GM18505 (cell line): ENCODE results near the gene SMARCA4.
"Not testable (repeated sequence)": the region's sequence is repeated elsewhere in the genome, so short reads cannot be mapped to it uniquely, and the experiment has no call there.

ENCODE experiments used
- ATAC-seq: cut with Tn5 transposase; IDR thresholded peaks from one replicate; pipeline ENCODE4 v1.9.1; 2021; ENCODE audit not compliant: unreplicated experiment
- POLR2A ChIP-seq: IDR thresholded peaks from 4 replicates; pipeline ENCODE4 v1.6.1; 2011; ENCODE audit warnings: borderline replicate concordance; ENCODE audit not compliant: insufficient read depth, insufficient read length; ENCODE audit errors: extremely low read depth

The SMARCA4 gene

GRCh38 chr19:11058246-11059030 lies 97.6 kb downstream of the SMARCA4 start:
- TF ChIP-seq POLR2A: no peak
- no peak for ATAC-seq

GRCh38 chr19:11059511-11060358 lies 98.9 kb downstream of the SMARCA4 start:
- no peak for TF ChIP-seq POLR2A

GRCh38 chr19:11061952-11062351 lies 101.1 kb downstream of the SMARCA4 start:
- TF ChIP-seq POLR2A: no peak
- ATAC-seq: no peak

More at GRCh38 chr19:11059511-11060358, 98.9 kb downstream of the SMARCA4 start:
- ATAC-seq: no peak

- no peak for TF ChIP-seq POLR2A
- ATAC-seq: no peak
These were observed 102.6 kb downstream of the SMARCA4 start for GRCh38 chr19:11063434-11063833.

GRCh38 chr19:11064831-11065303 lies 104.0 kb downstream of the SMARCA4 start:
- no peak for TF ChIP-seq POLR2A
- ATAC-seq: no peak

GRCh38 chr19:11066326-11066725 lies 105.5 kb downstream of the SMARCA4 start:
- no peak for TF ChIP-seq POLR2A
- ATAC-seq: no peak

GRCh38 chr19:11067356-11068113 lies 106.7 kb downstream of the SMARCA4 start:
- no peak for ATAC-seq

GRCh38 chr19:11069561-11069960 lies 108.7 kb downstream of the SMARCA4 start:
- no peak for ATAC-seq

More at GRCh38 chr19:11067356-11068113, 106.7 kb downstream of the SMARCA4 start:
- TF ChIP-seq POLR2A: no peak

GRCh38 chr19:11070123-11070522 lies 109.3 kb downstream of the SMARCA4 start:
- no peak for ATAC-seq
- TF ChIP-seq POLR2A: no peak

More at GRCh38 chr19:11069561-11069960, 108.7 kb downstream of the SMARCA4 start:
- TF ChIP-seq POLR2A: no peak

- TF ChIP-seq POLR2A: no peak
- no peak for ATAC-seq
These were observed 112.7 kb downstream of the SMARCA4 start for GRCh38 chr19:11073568-11073967.

GRCh38 chr19:11076792-11077191 lies 116.0 kb downstream of the SMARCA4 start:
- not testable (repeated sequence) for ATAC-seq

GRCh38 chr19:11078893-11079292 lies 118.1 kb downstream of the SMARCA4 start:
- TF ChIP-seq POLR2A: no peak
- no peak for ATAC-seq

- TF ChIP-seq POLR2A: no peak
- ATAC-seq: no peak
These were observed 119.2 kb downstream of the SMARCA4 start for GRCh38 chr19:11079999-11080398.
